Hematopoietic multipotent progenitor cell treated with erythropoietin and hydrocortisone succinate and interleukin-3 and kit ligand, for 4 days (in vitro differentiated cells): ENCODE measurements around the gene BBS12.

ENCODE experiments used
- DNase-seq: peaks from one replicate; pipeline ENCODE4 v3.0.0-alpha.2; 2015

The BBS12 gene

DNA sequence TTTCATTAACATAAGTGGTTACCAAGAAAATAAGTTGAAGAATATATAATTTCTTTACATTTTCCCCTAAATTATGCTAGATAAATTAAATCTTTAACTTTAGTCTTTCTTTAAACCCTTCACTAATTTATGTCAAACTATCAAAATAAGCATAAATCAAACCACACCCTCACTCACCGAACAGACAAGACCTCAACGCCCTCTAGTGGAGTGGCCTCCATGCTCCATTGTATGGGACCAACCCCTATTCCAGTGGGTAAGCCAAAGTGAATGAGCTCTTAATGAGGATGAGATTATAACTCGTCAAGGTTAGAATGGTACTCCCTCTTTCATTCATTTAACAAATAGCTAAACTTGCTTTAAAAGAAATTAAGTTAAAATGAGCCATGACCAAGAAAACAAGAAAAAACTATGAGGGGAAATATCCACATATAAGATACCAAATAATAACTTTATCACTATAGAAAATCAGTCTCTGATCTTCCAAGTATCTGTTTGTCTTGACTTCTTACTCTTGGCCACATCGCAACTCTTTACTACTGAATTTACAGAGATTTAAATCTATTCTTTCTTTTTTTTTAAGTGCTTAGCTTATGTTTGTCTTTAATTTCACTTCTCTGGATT lies 15.6 kb upstream of the BBS12 start:
- peak; percentile 88 for DNase-seq

DNA sequence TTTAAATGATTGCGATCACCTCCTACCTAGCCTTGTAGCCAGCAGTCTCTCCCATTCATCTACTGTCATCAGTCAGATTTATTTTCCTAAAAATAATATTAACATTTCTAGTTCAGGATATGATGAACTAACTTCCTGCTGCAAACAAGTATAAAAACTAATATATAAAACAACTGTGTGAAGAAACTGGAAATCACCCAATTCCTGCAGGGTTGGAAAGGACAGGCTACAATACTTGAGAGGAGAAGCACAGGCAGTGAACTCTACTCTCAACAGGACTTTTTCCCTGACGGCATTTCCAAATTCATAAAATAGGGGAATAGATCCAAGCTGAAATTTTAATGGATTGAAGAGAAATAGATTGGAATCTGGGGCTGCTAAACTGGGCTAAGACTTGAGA lies 14.2 kb upstream of the BBS12 start:
- no peak for DNase-seq

DNA sequence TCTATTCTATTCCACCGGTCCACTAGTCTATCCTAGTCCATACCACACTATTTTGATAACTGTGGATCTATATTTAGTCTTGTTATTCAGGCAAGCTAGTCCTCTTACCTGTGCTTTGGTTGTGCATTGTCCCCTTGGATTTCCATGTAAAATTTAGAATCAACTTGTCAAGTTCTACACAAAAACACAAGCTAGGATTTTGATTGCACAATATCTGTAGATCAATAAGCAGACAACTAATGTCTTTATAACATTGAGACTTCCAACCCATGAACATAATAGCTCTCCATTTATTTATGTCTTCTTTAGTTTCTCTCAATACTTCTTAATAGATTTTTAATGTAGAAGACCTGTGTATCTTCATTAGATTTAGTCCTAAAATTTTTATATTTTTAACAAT lies 10.2 kb upstream of the BBS12 start:
- DNase-seq, result no peak

DNA sequence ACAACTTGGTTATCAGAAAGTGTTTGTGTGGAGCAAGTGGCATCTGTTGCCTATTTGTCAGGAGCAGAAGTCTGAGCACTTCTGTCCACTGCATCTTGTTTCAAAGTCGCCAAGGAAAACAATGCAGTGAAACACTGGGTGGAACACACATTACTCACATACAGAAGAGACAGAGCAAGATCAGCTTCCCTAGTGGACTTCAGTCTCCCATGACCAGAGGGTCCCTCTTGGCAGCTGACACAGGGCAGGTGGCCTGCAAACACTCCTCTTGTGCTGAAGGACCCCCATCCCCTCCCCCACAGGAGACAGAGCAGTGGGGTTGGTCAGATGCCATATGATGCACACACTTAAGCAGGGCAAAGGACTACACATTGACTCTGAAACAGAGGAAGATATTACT lies 3.6 kb upstream of the BBS12 start:
- no peak for DNase-seq

DNA sequence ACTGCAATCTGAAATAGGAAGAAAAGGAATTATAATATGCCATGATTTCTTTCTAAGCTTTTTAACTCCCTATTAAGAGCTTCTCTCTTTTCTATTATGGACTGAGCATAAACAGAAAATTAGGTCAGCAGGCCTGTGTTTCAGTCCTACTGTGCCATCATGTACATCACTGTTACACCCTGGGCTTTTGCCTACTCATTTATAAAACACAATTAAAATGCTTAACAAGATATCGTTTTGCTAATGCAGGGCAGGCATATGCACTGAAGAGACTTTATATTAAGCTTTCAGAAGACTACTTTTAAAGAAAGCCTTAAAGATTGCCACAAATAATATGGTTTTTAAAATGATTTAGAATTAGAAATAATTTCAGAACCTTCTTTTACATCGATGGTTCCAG lies 828 bp upstream of the BBS12 start:
- no peak for DNase-seq

DNA sequence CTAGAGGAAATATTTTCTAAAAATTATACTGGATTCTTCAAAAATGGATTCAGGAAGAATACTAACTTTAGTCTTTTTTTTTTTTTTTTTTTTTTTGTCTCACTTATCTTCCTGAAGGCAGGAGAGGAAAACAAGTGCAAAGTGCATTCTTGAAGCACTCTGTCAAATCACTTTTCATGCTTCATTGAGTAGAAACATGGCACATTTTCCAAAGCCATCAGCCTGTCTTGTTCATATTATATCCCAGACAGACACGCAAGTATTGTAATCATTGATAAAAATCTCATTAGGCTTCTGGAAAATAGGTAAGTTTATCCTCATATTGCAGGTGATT lies 1.2 kb downstream of the BBS12 start:
- no peak for DNase-seq

DNA sequence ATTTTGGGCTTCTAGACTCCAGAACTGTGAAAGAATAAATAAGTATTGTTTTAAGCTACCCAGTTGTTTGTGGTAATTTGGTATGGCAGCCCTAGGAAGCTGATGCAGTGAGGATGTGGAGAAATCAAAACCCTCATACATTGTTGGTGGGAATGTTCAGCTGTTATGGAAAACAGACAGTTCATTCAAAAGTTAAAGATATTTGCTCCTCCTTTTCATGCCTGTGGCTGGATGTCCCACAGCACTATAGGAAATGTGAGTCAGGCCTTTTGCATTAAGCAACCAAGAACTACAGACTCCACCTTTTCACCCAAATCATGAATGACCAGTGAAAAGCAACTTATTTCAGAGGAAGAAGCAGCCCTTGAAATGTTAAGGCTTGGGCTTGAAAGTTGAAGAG lies 6.7 kb downstream of the BBS12 start:
- DNase-seq, result no peak

DNA sequence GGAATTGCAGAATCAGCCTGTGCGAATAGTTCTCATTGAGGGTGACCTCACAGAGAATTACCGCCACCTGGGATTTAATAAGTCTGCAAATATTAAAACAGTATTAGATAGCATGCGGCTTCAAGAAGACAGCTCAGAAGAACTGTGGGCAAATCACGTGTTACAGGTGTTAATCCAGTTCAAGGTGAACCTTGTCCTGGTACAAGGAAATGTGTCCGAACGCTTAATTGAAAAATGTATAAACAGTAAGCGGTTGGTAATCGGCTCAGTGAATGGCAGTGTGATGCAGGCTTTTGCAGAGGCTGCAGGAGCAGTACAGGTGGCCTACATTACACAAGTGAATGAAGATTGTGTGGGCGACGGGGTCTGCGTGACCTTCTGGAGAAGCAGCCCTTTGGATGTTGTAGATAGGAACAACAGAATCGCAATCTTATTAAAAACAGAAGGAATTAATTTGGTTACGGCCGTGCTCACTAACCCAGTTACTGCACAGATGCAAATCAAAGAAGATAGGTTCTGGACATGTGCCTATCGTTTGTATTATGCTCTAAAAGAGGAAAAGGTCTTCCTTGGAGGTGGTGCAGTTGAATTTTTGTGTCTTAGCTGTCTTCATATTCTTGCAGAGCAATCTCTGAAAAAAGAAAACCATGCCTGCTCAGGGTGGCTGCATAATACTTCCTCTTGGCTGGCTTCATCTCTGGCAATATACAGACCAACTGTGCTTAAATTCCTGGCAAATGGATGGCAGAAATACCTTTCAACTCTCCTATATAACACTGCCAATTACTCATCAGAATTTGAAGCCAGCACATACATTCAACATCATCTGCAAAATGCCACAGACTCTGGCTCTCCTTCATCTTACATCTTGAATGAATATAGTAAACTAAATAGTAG lies 10.7 kb downstream of the BBS12 start:
- no peak for DNase-seq

DNA sequence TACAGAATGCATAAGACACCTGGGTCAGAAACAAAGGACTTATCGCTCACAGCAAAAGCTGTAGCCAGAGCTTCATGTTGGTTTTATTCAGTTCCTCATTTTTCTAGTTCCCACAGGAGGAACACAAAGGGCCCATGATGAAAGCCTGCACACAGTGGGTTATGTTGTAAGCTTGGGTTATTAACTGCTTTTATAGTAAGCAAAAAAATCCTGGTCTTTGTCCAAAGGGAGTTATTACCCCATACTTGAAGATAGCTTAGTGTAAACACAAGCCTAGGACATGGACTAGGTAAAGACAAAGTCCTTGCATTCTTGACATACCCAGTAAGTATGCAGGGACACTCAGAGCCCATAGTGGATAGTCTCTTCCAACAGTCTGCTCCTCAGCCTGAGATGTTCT lies 11.7 kb downstream of the BBS12 start:
- peak; percentile 75 for DNase-seq

DNA sequence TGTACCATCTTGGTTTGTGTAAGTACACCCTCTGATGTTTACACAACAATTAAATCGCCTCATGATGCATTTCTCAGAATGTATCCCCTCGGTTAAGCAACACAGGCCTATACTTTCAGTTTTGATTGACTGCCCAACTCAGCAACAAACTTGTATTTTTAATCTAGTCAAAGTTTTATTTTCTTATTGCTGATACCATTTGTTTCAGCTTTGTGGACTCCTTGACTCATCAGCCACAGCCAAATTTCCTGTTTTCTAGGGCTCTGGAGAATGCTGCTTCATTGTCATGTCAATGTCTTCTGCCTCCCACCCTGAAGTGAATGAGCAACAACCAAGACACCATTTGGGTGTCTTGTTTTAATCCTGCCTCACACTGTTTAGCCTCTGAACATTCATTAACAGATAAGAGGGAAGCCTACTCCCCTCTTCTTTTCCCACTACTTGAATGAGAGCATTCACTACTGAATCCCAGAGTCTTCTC lies 14.0 kb downstream of the BBS12 start:
- DNase-seq, result peak; percentile 31

DNA sequence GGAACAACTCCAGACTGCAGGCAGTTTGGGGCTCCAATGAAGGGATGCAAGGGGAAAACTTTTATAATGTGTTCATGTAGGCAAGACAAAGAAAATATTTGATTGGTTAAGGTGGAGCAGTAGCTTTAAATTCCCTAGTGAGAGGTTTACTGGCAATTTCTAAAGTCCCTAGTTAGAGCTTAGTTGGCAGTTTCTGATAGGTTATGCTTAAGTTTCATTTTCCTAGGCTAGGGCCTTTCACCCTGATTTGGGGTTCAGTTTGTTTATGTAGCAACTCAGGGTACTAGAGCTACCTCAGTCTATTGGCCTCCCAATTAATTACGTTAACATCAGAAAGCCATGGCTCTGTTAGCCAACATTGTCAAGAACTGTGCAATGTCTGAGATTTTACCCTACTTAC lies 14.6 kb downstream of the BBS12 start:
- no peak for DNase-seq

DNA sequence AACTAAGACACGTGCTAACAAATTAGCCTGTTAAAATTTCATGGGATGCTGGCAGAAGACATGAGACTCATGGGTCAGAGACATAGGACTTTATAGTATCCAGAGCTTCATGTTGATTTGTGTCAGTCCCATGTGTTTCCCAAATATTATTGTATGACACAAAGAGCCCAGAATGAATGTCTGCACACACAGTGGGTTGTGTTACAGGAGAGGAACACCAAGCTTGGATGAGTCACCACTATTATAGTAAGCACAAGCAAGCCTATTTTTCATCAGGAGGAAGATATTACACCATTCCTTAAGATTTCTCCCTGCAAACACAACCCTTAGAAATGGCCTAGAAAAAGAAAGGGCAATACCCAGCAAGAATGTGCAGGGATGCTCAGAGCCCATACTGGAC lies 15.4 kb downstream of the BBS12 start:
- no peak for DNase-seq

DNA sequence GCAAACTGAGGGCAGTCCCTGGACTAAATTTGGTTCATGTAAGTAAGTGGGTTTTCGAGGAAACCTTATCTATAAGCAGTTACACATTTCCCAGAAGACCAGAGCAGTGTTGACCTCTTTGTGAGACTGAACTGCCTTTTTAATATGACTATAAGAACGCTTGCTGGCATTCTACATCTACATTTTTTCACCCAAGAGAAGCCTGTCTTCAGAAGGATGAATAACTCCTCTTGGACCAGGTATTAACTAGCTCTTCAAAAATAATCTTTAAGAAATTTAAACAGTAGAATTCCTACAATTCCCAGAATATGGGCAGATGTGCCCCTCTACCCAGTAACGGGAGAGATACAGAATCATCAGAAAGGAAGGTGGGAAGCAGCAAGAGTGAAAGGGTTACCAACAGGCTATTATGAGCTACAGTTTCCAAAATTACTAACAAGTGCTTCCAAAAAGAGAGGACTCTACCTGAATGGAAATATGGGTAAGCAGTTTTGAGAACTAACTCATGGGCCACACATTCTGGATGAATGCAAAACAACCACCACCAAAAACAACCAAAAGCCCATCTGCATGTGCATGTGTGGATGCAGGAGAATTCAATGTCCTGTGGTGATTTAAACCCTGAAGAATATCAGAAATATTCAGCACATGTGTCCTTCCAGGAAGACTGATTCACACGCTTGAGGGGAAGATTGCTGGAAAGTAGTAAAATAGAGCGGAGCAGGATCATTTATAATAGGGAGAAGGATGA lies 17.4 kb downstream of the BBS12 start:
- peak; percentile 86 for DNase-seq

DNA sequence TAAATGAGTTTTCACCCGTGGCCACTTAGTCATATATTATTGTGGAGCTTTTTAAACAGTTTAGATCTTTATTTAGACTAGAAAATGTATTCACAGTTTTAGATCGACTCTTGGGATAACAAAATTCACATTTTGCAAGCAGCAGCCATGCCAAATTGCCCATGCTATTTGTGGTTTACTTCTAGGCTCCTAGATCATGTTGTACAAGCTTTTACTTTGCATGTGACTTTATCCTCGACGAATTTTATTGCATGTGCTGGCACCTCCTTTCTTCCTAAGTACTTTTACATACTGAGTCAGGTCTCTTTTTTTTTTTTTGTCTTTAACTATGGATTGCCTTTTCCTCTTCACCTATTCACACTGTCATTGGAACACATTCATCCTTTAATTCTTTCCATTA lies 23.2 kb downstream of the BBS12 start:
- no peak for DNase-seq

DNA sequence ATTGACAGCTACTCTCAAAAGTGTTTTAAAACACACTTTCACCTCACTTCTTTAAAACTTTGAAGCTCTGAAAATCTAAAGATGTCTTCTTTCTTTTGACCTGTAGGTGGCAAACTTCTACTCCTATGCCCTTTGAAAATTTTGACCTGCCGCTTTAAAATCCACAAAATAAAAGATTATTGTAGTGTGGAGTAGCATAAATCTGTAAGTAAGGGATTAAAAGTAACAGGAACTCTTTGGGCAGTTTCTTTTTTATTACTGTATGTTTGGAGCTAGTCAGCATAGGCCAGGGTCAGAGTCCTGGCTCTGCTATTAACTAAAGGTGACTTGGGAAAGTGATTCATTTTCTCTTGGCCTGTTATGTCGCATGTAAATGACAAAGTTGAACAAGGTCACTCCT lies 25.5 kb downstream of the BBS12 start:
- DNase-seq, result peak; percentile 72

DNA sequence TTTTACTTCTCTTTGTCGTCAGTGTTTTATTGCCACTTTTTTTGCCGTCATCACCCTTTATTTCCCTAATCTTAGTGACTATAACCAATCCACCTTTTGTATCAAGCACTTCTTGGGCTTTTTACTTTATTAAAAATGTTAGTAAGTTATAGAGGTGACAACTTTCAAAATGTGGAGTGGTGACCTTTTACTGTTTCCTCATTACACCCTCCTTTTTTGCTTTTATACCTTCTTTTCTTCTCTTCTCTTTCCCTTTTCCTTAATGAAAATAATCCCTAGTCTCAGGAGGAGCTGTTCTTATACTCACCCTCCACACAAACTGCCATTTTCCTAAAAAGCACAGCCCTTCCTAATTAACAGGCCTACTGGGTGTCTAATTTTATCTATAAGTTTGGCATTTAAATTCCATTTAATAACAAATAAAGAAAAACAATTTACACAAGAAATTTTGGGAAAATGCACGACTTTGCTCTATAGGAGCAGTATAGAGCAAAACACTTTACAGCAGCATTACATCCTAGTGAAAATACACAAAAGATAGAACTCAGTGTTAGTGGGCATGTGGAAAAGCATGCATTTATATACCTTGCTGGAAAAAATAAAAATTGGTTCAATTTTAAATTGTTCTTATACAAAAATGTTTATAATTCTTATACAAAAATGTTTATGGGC lies 27.3 kb downstream of the BBS12 start:
- DNase-seq, result peak; percentile 47

DNA sequence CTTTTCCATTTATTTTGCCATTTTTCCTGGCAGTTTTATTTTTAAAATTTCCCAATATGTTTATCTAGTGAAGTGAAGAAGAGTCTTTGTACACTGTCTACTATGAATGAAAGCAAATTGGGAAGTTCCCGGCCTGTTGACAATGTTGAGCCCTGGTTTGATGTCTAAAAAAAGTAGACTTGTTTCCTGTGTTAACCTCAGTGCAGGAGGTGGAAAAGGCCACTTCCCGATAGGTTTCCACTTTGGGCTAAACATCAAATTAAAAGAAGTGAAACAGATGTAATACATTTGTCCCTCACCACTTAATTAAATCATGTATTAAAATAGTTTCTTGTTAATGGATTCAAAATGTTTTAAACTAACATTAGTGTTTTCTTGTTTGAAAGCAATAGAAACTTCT lies 30.0 kb downstream of the BBS12 start:
- peak; percentile 18 for DNase-seq

DNA sequence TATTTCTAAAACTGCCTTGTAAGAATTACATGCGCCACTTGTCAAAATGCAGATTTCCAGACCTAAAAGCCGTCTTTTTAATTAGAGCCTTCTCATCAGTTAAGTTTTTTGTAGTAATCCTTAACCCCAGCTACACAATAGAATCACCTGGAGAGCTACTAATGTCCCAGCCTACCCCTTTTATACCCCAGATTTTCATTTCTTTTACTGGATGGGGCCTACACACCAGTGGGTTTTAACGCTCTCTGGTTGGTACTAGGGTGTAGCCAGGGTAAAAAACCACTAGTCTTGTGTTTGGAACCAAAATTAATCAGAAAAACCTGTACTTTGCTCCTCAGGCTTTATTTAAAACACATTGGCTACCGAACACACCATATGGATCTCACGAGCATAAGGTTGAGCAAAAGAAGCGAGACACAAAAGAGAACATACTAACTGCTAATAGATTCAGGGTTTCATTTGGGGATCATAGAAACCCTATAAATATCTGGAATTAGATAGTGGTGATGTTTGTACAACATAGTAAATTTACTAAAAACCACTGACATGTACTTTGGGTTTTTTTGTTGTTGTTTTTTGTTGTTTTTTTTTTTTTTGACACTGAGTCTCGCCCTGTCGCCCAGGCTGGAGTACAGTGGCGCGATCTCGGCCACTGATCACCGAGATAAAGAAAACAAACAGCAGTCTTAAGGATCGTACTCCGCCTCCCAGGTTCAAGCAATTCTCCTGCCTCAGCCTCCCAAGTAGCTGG lies 30.6 kb downstream of the BBS12 start:
- no peak for DNase-seq

DNA sequence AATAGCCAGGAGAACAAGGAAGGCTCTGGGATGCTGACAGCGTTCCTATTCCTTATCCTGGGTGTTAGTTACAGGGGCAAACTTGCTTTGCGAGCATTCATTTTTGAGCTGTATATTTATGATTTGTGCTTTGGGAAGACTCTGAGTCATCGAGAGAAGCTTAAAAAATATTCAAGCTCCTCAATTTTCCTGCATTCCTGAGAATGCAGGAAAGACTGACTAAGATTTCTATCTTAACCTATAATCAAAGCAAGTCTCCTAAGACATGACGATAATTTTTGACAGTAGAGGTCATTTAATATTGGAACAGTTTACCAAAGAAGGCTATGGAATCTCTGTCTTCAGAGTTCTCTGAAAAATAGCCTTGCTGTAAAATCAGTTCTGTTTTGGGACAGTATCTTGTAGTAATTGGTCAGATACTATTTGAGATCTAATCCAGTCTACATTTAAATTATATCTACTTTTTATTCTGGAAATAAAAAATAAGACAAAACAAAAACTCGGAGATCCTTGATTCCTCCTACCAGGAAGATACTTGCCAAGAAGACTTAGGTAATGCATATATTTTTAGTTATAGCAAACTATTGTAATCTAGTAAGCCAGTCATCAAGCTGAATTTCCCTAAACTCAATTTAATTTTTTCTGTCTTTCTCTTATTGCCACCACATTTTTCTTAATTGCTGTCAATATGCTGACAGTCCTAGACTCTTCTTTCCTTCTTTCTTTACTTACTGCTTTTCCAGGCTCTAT lies 31.7 kb downstream of the BBS12 start:
- no peak for DNase-seq

DNA sequence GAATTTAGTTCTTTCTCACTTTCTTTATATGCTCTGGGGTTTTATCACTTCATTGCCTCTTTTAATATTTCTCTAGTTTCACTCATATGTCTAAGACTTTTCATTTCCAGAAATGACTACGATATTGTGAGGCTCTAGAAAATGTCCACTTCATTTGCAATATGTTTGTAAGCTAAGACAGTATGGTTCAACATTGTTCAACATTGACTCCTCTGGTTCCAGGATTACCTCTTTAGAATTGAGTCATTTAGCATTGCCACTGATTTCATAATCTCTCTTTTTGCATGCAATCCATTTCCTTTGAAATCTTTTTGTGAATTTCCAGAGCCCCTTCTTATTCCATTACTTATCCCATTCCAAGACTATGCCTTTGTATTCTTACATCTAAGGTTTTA lies 32.3 kb downstream of the BBS12 start:
- DNase-seq, result no peak

DNA sequence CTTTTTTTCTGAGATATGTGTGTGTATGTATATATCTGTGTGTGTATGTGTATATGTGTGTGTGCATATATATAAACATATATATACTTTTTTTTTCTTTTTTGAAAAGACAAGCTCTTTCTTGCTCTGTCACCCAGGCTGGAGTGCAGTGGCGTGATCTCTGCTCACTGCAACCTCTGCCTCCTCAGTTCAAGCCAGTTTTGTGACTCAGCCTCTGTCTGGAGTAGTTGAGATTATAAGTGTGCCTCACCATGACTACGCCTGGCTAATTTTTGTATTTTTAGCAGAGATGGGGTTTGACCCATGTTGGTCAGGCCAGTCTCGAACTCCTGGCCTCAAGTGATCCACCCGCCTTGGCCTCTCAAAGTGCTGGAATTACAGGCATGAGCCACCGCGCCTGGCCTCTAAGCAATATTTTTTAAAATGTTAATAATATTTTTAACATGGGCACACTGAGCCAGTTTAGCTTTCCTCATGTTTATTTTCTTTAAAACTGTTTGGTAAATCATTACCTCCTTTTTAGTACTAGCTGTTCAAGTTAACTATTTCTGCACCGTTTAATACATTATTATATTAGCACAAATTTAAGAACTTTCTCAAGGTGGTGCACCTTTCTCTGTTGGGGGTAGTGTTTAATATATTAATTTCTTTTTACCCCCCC lies 33.3 kb downstream of the BBS12 start:
- DNase-seq, result no peak
